A549 (cell line): ENCODE results near the gene B3GNT7. TPM values are rescaled to one million over a fixed set of nuclear protein-coding genes. Genes with fewer than 3 reads are reported as not detected.

ENCODE experiments used
- ATAC-seq, 2 experiments: fragments of 200-7000 bp in 1 of 2; fragments of >200 bp in 1 of 2; cut with Nextera tagmentation in 1 of 2; cut with Tn5 transposase in 1 of 2; 3 replicates each; pipeline versions ENCODE4 v1.8.0 to v1.9.1; 2018 to 2020; ENCODE audit warnings: mild to moderate bottlenecking in 1 of 2, moderate library complexity in 1 of 2
- CTCF ChIA-PET: fragments of 300-600 bp; sonication (Branson Sonifier 250); formaldehyde crosslinking; extraction: SDS; loops from one replicate; lab custom pipeline; 2021; ENCODE audit warnings: antibody characterized with exemption, inconsistent platforms; lab: Yijun Ruan, JAX
- POLR2A ChIA-PET: fragments of 350-600 bp; formaldehyde crosslinking; extraction: SDS; loops from one replicate; lab custom pipeline; 2021; ENCODE audit warnings: antibody characterized with exemption, inconsistent platforms; lab: Yijun Ruan, JAX
- DNase-seq, 2 experiments: peaks; one replicate each; pipeline versions ENCODE4 v3.0.0 to v3.0.0-alpha.2; 2011 to 2016; ENCODE audit warnings: low read depth in 1 of 2, low spot score in 1 of 2
- FAIRE-seq: peaks from 2 replicates; lab custom pipeline; 2011; peaks lifted over from hg19 to GRCh38; lab: Jason Lieb, UNC
- H3K27ac ChIP-seq, 2 experiments: fragments of >200 bp; sonication (Bioruptor Twin); formaldehyde crosslinking; 3 replicates each; pipeline ENCODE4 v1.5.1; 2016 to 2017
- H3K4me1 ChIP-seq: fragments of >200 bp; sonication (Bioruptor Twin); formaldehyde crosslinking; 3 replicates; pipeline ENCODE4 v1.6.1; 2016
- H3K4me2 ChIP-seq: fragments of >200 bp; sonication (Bioruptor Twin); formaldehyde crosslinking; 3 replicates; pipeline ENCODE4 v1.6.1; 2016
- H3K4me3 ChIP-seq: fragments of >200 bp; sonication (Bioruptor Twin); formaldehyde crosslinking; 3 replicates; pipeline ENCODE4 v1.5.1; 2016
- H3K9me3 ChIP-seq: fragments of >200 bp; sonication (Bioruptor Twin); formaldehyde crosslinking; 3 replicates; pipeline ENCODE4 v1.6.1; 2016
- BCL3 ChIP-seq: fragments of >200 bp; sonication (Bioruptor Twin); formaldehyde crosslinking; IDR thresholded peaks from 3 replicates; pipeline ENCODE4 v1.6.1; 2016
- CEBPB ChIP-seq, 2 experiments: fragments of >200 bp in 1 of 2; sonication (Bioruptor Twin) in 1 of 2; formaldehyde crosslinking in 1 of 2; IDR thresholded peaks; 2 replicates each; pipeline ENCODE4 v1.6.1; 2012 to 2016
- CHD2 ChIP-seq: fragments of 150-350 bp; IDR thresholded peaks from 2 replicates; pipeline ENCODE4 v1.6.1; 2014; ENCODE audit warnings: low read length; ENCODE audit not compliant: partially characterized antibody
- CHD4 ChIP-seq: fragments of 200-600 bp; sonication (generic); IDR thresholded peaks from 2 replicates; pipeline ENCODE4 v1.6.1; 2016; ENCODE audit warnings: antibody characterized with exemption, mild to moderate bottlenecking, borderline replicate concordance
- CTCF ChIP-seq: fragments of >200 bp; sonication (Bioruptor Twin); formaldehyde crosslinking; IDR thresholded peaks from 3 replicates; pipeline ENCODE4 v1.5.1; 2016
- EHF ChIP-seq: fragments of 250-450 bp; sonication (Bioruptor Pico); IDR thresholded peaks from 2 replicates; pipeline ENCODE4 v1.5.0; 2020; ENCODE audit warnings: mild to moderate bottlenecking
- EP300 ChIP-seq, 2 experiments: fragments of >200 bp; sonication (Bioruptor Twin); formaldehyde crosslinking; IDR thresholded peaks; 2 replicates in 1 of 2; 3 replicates in 1 of 2; pipeline ENCODE4 v1.6.1; 2016 to 2017
- FOXS1 ChIP-seq: fragments of 250-450 bp; sonication (Bioruptor Pico); IDR thresholded peaks from 2 replicates; pipeline ENCODE4 v1.5.0; 2020; ENCODE audit warnings: mild to moderate bottlenecking, moderate library complexity
- GATA3 ChIP-seq: IDR thresholded peaks from 2 replicates; pipeline ENCODE4 v1.6.1; 2012; ENCODE audit warnings: borderline replicate concordance
- HDAC2 ChIP-seq: fragments of 200-600 bp; sonication (generic); IDR thresholded peaks from 2 replicates; pipeline ENCODE4 v1.6.1; 2016
- HEYL ChIP-seq: fragments of 250-450 bp; sonication (Bioruptor Pico); IDR thresholded peaks from 2 replicates; pipeline ENCODE4 v1.8.0; 2021; ENCODE audit warnings: mild to moderate bottlenecking, moderate library complexity
- HMGXB4 ChIP-seq: fragments of 250-450 bp; sonication (Bioruptor Pico); IDR thresholded peaks from 2 replicates; pipeline ENCODE4 v1.5.0; 2021; ENCODE audit warnings: mild to moderate bottlenecking, moderate library complexity, borderline replicate concordance
- HOXB13 ChIP-seq: fragments of 250-450 bp; sonication (Bioruptor Pico); IDR thresholded peaks from 2 replicates; pipeline ENCODE4 v1.5.0; 2020; ENCODE audit warnings: low read depth, mild to moderate bottlenecking, moderate library complexity
- HOXB5 ChIP-seq: fragments of 250-450 bp; sonication (Bioruptor Pico); IDR thresholded peaks from 2 replicates; pipeline ENCODE4 v1.5.0; 2020; ENCODE audit warnings: mild to moderate bottlenecking, moderate library complexity
- JUN ChIP-seq, 2 experiments: fragments of >200 bp; sonication (Bioruptor Twin); formaldehyde crosslinking; IDR thresholded peaks; 2 replicates in 1 of 2; 3 replicates in 1 of 2; pipeline ENCODE4 v1.6.1; 2016 to 2017
- JUNB ChIP-seq: fragments of >200 bp; sonication (Bioruptor Twin); formaldehyde crosslinking; IDR thresholded peaks from 2 replicates; pipeline ENCODE4 v1.6.1; 2016
- KDM5A ChIP-seq: fragments of 200-600 bp; sonication (generic); IDR thresholded peaks from 2 replicates; pipeline ENCODE4 v1.6.1; 2016; ENCODE audit warnings: antibody characterized with exemption, mild to moderate bottlenecking
- MAFK ChIP-seq: fragments of 450-650 bp; IDR thresholded peaks from 2 replicates; pipeline ENCODE4 v1.6.1; 2014; ENCODE audit not compliant: partially characterized antibody
- MAZ ChIP-seq: fragments of 150-350 bp; IDR thresholded peaks from 2 replicates; pipeline ENCODE4 v1.6.1; 2014; ENCODE audit warnings: antibody characterized with exemption, low read depth, low read length, borderline replicate concordance
- MYC ChIP-seq: IDR thresholded peaks from 2 replicates; pipeline ENCODE4 v1.6.1; 2012; ENCODE audit warnings: mild to moderate bottlenecking, inconsistent platforms, low read length, improper control_type of control experiment, borderline replicate concordance
- NFE2L2 ChIP-seq: fragments of 150-350 bp; conservative IDR thresholded peaks from 2 replicates; pipeline ENCODE4 v1.6.1; 2014; ENCODE audit warnings: low read length
- NPAS2 ChIP-seq: fragments of 250-450 bp; sonication (Bioruptor Pico); IDR thresholded peaks from 2 replicates; pipeline ENCODE4 v1.8.0; 2022; ENCODE audit warnings: mild to moderate bottlenecking, moderate library complexity, borderline replicate concordance
- NR3C1 ChIP-seq: fragments of >200 bp; sonication (Bioruptor Twin); formaldehyde crosslinking; IDR thresholded peaks from 3 replicates; pipeline ENCODE4 v1.6.1; 2017
- PBX3 ChIP-seq: IDR thresholded peaks from 2 replicates; pipeline ENCODE4 v1.6.1; 2012
- POLR2A ChIP-seq: IDR thresholded peaks from 2 replicates; pipeline ENCODE4 v1.6.1; 2012; ENCODE audit warnings: mild to moderate bottlenecking, low read length
- RAD21 ChIP-seq, 2 experiments: fragments of >200 bp in 1 of 2; sonication (Bioruptor Twin) in 1 of 2; formaldehyde crosslinking in 1 of 2; IDR thresholded peaks in 1 of 2; conservative IDR thresholded peaks in 1 of 2; 2 replicates in 1 of 2; 3 replicates in 1 of 2; pipeline ENCODE4 v1.6.1; 2012 to 2018; ENCODE audit warnings: inconsistent platforms in 1 of 2
- RARB ChIP-seq: fragments of 250-450 bp; sonication (Bioruptor Pico); IDR thresholded peaks from 2 replicates; pipeline ENCODE4 v1.8.0; 2021; ENCODE audit warnings: mild to moderate bottlenecking, moderate library complexity
- WGBS: methylation state at CpG from one replicate; pipeline ENCODE4 v1.1.6; 2017; ENCODE audit errors: missing lambda C conversion rate; 5-methylcytosine and 5-hydroxymethylcytosine counted together
- polyA plus RNA-seq, 4 experiments: library from polyadenylated mRNA; depleted of rRNA in 3 of 4; stranded (reverse); fragments of >200 nt; fragmentation: RNase III in 1 of 4; extraction: RNeasy Plus Mini Kit Qiagen cat#74134 plus additional on column Dnase treatment in 1 of 4; gene quantifications; 2 replicates in 3 of 4; 3 replicates in 1 of 4; pipeline ENCODE4 v1.2.3, GENCODE V29; 2011 to 2017

The B3GNT7 gene
- polyA plus RNA-seq, 2 of the 4 experiments (the other 2 are of a cell fraction), result 0.48 to 0.96 TPM

- ATAC-seq (no peak), FAIRE-seq (no peak)
- ChIA-PET CTCF (no interaction called here), POLR2A (no interaction called here)
- Histone ChIP-seq H3K27ac (no peak overlapping the region), H3K4me2 (no peak overlapping the region), H3K4me1 (no peaks in the 10 kb centered on the region), H3K4me3 (no peak overlapping the region)
- WGBS, result 77% methylated on average over 5 of the region's 5 CpGs
- TF ChIP-seq HDAC2 (no peak), JUN (IDR thresholded peaks at IDR 0.05) (no peak), CEBPB (IDR thresholded peaks at IDR 0.05) (no peak), NR3C1 (no peak), MYC (no peak), BCL3 (no peak), RAD21 (conservative IDR thresholded peaks at IDR 0.05 in 1 of 2, IDR thresholded peaks at IDR 0.05 in 1 of 2) (no peak), HOXB5 (no peak), MAZ (no peak), EP300 (IDR thresholded peaks at IDR 0.05) (no peak), PBX3 (no peak), HMGXB4 (no peak), JUNB (no peak), CHD4 (no peak), EHF (CRISPR knock-in tag) (no peak), NFE2L2 (no peak), NPAS2 (CRISPR knock-in tag) (no peak), RARB (CRISPR knock-in tag) (no peak), GATA3 (no peak)
- TF ChIP-seq, all 56 proteins: peak for 0
- no peak for DNase-seq
- H3K9me3 ChIP-seq, result no peaks in the 10 kb centered on the region
Observed at GRCh38 chr2:231351648-231352047, 43.9 kb upstream of the B3GNT7 start.

- no peak for FAIRE-seq
- TF ChIP-seq HEYL (CRISPR knock-in tag), result no peak
- TF ChIP-seq HMGXB4, result no peak
- no peak for TF ChIP-seq CHD2
- TF ChIP-seq MAZ, result no peak
- TF ChIP-seq CEBPB (IDR thresholded peaks at IDR 0.05), result no peak
- no peak for TF ChIP-seq HOXB5
- no peak for TF ChIP-seq FOXS1 (CRISPR knock-in tag)
- no peak for TF ChIP-seq KDM5A
- no peak for TF ChIP-seq HOXB13 (CRISPR knock-in tag)
- no peak for TF ChIP-seq CTCF
- TF ChIP-seq MAFK, result no peak
- TF ChIP-seq RARB (CRISPR knock-in tag), result no peak
- no peak for TF ChIP-seq POLR2A
- TF ChIP-seq NR3C1, result no peak
- no peak for TF ChIP-seq RAD21 (conservative IDR thresholded peaks at IDR 0.05 in 1 of 2, IDR thresholded peaks at IDR 0.05 in 1 of 2)
- 95% methylated on average over 5 of the region's 6 CpGs for WGBS
- Histone ChIP-seq H3K4me2 (no peak overlapping the region), H3K9me3 (no peaks in the 10 kb centered on the region), H3K27ac (no peak overlapping the region), H3K4me3 (no peak overlapping the region), H3K4me1 (no peaks in the 10 kb centered on the region)
- POLR2A ChIA-PET, result no interaction called here
- DNase-seq, result no peak
- no peak for ATAC-seq
- CTCF ChIA-PET, result no interaction called here
Observed at GRCh38 chr2:231353469-231353868, 42.0 kb upstream of the B3GNT7 start.
